ENCODE measurements around the gene CLIP3. TPM values are rescaled to one million over a fixed set of nuclear protein-coding genes. Genes with fewer than 3 reads are reported as not detected.

The CLIP3 gene
- total and polyA plus RNA-seq, 2 experiments from 2014 or later: 14.9 to 49.0 TPM

- in situ Hi-C loops (cut with MboI): no loop called here
- H3K4me3 ChIP-seq: peak within 1 kb of the TSS; percentile 73
- H3K4me1 ChIP-seq (ENCODE audit: insufficient read depth): peaks cover 4% of the 10 kb centered on the region; the same call in 1 of the 2 replicates
- DNase-seq: peak; percentile 12
- no peaks in the 10 kb centered on the region for H3K9me3 ChIP-seq (ENCODE audit: low read depth)
- no peaks in the 10 kb centered on the region for H3F3A ChIP-seq (ENCODE audit: insufficient read depth)
- peak within 1 kb of the TSS; percentile 75 for H2AFZ ChIP-seq
- peak within 1 kb of the TSS; percentile 82 for H3K9ac ChIP-seq
- no peaks in the 10 kb centered on the region for H3K9me2 ChIP-seq (ENCODE audit: insufficient read depth)
- H3K27me3 ChIP-seq (replicated peaks; ENCODE audit: insufficient read depth): no peaks in the 10 kb centered on the region
- WGBS, 2 experiments (ENCODE audit: low coverage in 1 of 2, low lambda C conversion rate in 2 of 2, missing lambda C conversion rate in 2 of 2): 69 to 71% methylated on average over 19 of the region's 19 CpGs
- H4K20me1 ChIP-seq (ENCODE audit: insufficient read depth): no peaks in the 10 kb centered on the region
- no peak within 1 kb of the TSS for H3K27ac ChIP-seq
- no peaks in the 10 kb centered on the region for H3K36me3 ChIP-seq (ENCODE audit: low read depth)
- no peak for TF ChIP-seq EZH2 (IDR thresholded peaks at IDR 0.05; ENCODE audit: insufficient read depth, poor library complexity, severe bottlenecking)
- no peak for TF ChIP-seq EZH2phosphoT487 (IDR thresholded peaks at IDR 0.05; ENCODE audit: insufficient read depth, low read depth)
- H3K4me2 ChIP-seq (ENCODE audit: unreplicated experiment): peak within 1 kb of the TSS; percentile 96
- H3K79me2 ChIP-seq (ENCODE audit: insufficient read depth): peaks cover 9% of the 10 kb centered on the region
Observed at GRCh38 chr19:36008336-36008978, 24.2 kb downstream of the CLIP3 start, which contains the start of gene SYNE4. SYNE4 (minus strand) TSS chr19:36008813; CDS start chr19:36008681, 132 bp downstream.

GRCh38 chr19:36006955-36007354, 25.7 kb downstream of the CLIP3 start:
- peaks cover 4% of the 10 kb centered on the region; the same call in 1 of the 2 replicates for H3K4me1 ChIP-seq (ENCODE audit: insufficient read depth)
- H3K27me3 ChIP-seq (replicated peaks; ENCODE audit: insufficient read depth): no peaks in the 10 kb centered on the region
- H3K27ac ChIP-seq: no peak overlapping the region
- no peak for DNase-seq
- WGBS, 2 experiments (ENCODE audit: low coverage in 1 of 2, low lambda C conversion rate in 2 of 2, missing lambda C conversion rate in 2 of 2): 87 to 91% methylated on average over 5 of the region's 5 CpGs
- TF ChIP-seq EZH2 (IDR thresholded peaks at IDR 0.05; ENCODE audit: insufficient read depth, poor library complexity, severe bottlenecking): no peak
- no peak for TF ChIP-seq EZH2phosphoT487 (IDR thresholded peaks at IDR 0.05; ENCODE audit: insufficient read depth, low read depth)
- no peak overlapping the region for H3K9ac ChIP-seq
- no peak overlapping the region for H3K4me2 ChIP-seq (ENCODE audit: unreplicated experiment)
- no peaks in the 10 kb centered on the region for H3K36me3 ChIP-seq (ENCODE audit: low read depth)
- H3F3A ChIP-seq (ENCODE audit: insufficient read depth): no peaks in the 10 kb centered on the region
- no peaks in the 10 kb centered on the region for H3K9me2 ChIP-seq (ENCODE audit: insufficient read depth)
- H3K9me3 ChIP-seq (ENCODE audit: low read depth): no peaks in the 10 kb centered on the region
- H3K79me2 ChIP-seq (ENCODE audit: insufficient read depth): 0 out of 2 replicates have a peak, but pooled peaks cover 2% of the 10 kb centered on the region
- in situ Hi-C loops (cut with MboI): no loop called here
- no peak overlapping the region for H2AFZ ChIP-seq
- no peaks in the 10 kb centered on the region for H4K20me1 ChIP-seq (ENCODE audit: insufficient read depth)
- no peak overlapping the region for H3K4me3 ChIP-seq

- Histone ChIP-seq H3K9me3 (ENCODE audit: low read depth) (no peaks in the 10 kb centered on the region), H3K4me2 (ENCODE audit: unreplicated experiment) (no peak overlapping the region), H3K9ac (no peak overlapping the region), H3K79me2 (ENCODE audit: insufficient read depth) (peaks cover 27% of the 10 kb centered on the region), H2AFZ (no peak overlapping the region), H4K20me1 (ENCODE audit: insufficient read depth) (no peaks in the 10 kb centered on the region), H3K27ac (no peak overlapping the region), H3F3A (ENCODE audit: insufficient read depth) (peaks cover 12% of the 10 kb centered on the region), H3K9me2 (ENCODE audit: insufficient read depth) (no peaks in the 10 kb centered on the region), H3K4me1 (ENCODE audit: insufficient read depth) (peaks cover 4% of the 10 kb centered on the region; the same call in 1 of the 2 replicates), H3K36me3 (ENCODE audit: low read depth) (no peaks in the 10 kb centered on the region), H3K4me3 (no peak overlapping the region), H3K27me3 (replicated peaks; ENCODE audit: insufficient read depth) (no peaks in the 10 kb centered on the region)
- no peak for DNase-seq
- in situ Hi-C loops (cut with MboI): no loop called here
- 86 to 92% methylated on average over 4 of the region's 4 CpGs for WGBS, 2 experiments (ENCODE audit: low coverage in 1 of 2, low lambda C conversion rate in 2 of 2, missing lambda C conversion rate in 2 of 2)
- TF ChIP-seq EZH2phosphoT487 (IDR thresholded peaks at IDR 0.05; ENCODE audit: insufficient read depth, low read depth) (no peak), EZH2 (IDR thresholded peaks at IDR 0.05; ENCODE audit: insufficient read depth, poor library complexity, severe bottlenecking) (no peak)
Observed at GRCh38 chr19:36003284-36003683, 29.4 kb downstream of the CLIP3 start.

- DNase-seq: no peak
- H3F3A ChIP-seq (ENCODE audit: insufficient read depth): peaks cover 13% of the 10 kb centered on the region
- in situ Hi-C loops (cut with MboI): no loop called here
- no peaks in the 10 kb centered on the region for H3K9me3 ChIP-seq (ENCODE audit: low read depth)
- WGBS, 2 experiments (ENCODE audit: low coverage in 1 of 2, low lambda C conversion rate in 2 of 2, missing lambda C conversion rate in 2 of 2): 94 to 100% methylated on average over 3 of the region's 3 CpGs
- peaks cover 4% of the 10 kb centered on the region; the same call in 1 of the 2 replicates for H3K4me1 ChIP-seq (ENCODE audit: insufficient read depth)
- TF ChIP-seq EZH2 (IDR thresholded peaks at IDR 0.05; ENCODE audit: insufficient read depth, poor library complexity, severe bottlenecking): no peak
- no peak for TF ChIP-seq EZH2phosphoT487 (IDR thresholded peaks at IDR 0.05; ENCODE audit: insufficient read depth, low read depth)
- H4K20me1 ChIP-seq (ENCODE audit: insufficient read depth): no peaks in the 10 kb centered on the region
- H2AFZ ChIP-seq: no peak overlapping the region
- H3K27me3 ChIP-seq (replicated peaks; ENCODE audit: insufficient read depth): no peaks in the 10 kb centered on the region
- no peak overlapping the region for H3K4me2 ChIP-seq (ENCODE audit: unreplicated experiment)
- H3K27ac ChIP-seq: no peak overlapping the region
- H3K9ac ChIP-seq: no peak overlapping the region
- peaks cover 39% of the 10 kb centered on the region for H3K79me2 ChIP-seq (ENCODE audit: insufficient read depth)
- H3K9me2 ChIP-seq (ENCODE audit: insufficient read depth): no peaks in the 10 kb centered on the region
- no peaks in the 10 kb centered on the region for H3K36me3 ChIP-seq (ENCODE audit: low read depth)
- no peak overlapping the region for H3K4me3 ChIP-seq
Observed at GRCh38 chr19:36001605-36002004, 31.1 kb downstream of the CLIP3 start.
